Measurements from ENCODE around the gene MT1F.

The MT1F gene

DNA sequence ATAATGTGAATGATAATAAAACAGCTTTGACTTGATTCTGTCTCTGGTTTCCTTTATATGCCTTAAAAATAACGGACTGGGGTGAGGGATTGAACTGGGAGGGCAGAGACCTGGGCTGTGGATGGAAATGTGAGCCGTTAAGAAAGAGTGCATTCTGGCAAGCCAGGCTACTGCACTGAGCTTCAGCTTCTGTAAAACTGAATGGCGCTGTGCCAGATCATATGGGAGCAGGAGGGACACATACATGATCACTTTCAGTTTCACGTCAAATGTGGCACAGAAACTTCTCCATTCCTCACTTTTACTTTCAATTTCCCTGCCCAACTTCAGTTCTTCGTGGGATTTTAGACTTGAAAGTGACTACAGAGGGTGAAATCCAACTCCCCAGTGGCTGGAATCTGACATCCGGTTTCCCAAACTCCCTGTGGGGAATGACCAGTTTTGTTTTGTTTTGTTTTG is 48.3 kb upstream of the MT1F start:
- no peak for TF ChIP-seq CTCF (IDR thresholded peaks at IDR 0.05; ENCODE audit: insufficient read depth, low read length)
- peak; percentile 64 for TF ChIP-seq POLR2AphosphoS5 (IDR thresholded peaks at IDR 0.05; ENCODE audit: low read depth)
- no peak for TF ChIP-seq GABPA (IDR thresholded peaks at IDR 0.05; ENCODE audit: low read depth)
- TF ChIP-seq REST (IDR thresholded peaks at IDR 0.05; ENCODE audit: insufficient replicate concordance, low read depth), result no peak
- no peak for TF ChIP-seq SPI1 (IDR thresholded peaks at IDR 0.05; ENCODE audit: borderline replicate concordance, low read depth)
- Histone ChIP-seq H3K27ac (replicated peaks) (peak overlapping the region; percentile 69), H3K27me3 (ENCODE audit: insufficient read depth, poor library complexity, severe bottlenecking) (no peaks in the 10 kb centered on the region), H3K4me3 (replicated peaks; ENCODE audit: insufficient read depth, low read length) (peak overlapping the region; percentile 60)
- peak in 1 of 2 experiments; percentile 95 for DNase-seq (ENCODE audit: low read depth in 1 of 2, low spot score in 1 of 2)

DNA sequence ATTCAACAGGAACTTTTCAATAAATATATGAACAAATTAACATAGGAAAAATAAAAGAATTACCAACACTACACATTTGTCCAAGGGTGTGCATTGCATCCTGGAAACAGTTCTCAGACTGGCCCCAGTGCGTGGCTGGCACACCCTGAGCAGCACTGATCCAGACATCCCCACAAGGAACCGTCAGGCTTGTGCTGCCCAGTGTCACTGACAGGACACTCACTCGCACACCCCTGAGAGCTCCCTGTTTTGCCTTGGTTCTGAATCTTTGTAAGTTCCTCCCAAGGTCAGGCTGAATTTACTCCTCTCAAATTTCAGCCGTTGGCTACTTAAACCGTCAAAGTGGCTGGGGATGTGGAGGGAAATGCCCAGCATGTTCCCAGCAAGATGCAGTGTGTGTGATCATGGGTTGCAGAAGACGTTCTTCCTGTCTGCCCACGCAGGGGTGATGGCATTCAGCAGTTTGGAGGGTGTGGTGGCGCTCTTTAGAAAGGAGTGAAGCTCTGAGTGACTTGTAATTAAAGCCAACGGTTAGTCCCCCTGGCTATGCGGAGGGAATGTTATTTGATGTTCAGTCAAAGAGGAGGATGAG is 47.6 kb upstream of the MT1F start:
- Histone ChIP-seq H3K27ac (replicated peaks) (peak overlapping the region; percentile 69), H3K27me3 (ENCODE audit: insufficient read depth, poor library complexity, severe bottlenecking) (no peaks in the 10 kb centered on the region), H3K4me3 (replicated peaks; ENCODE audit: insufficient read depth, low read length) (no peak overlapping the region)
- no peak for TF ChIP-seq GABPA (IDR thresholded peaks at IDR 0.05; ENCODE audit: low read depth)
- TF ChIP-seq POLR2AphosphoS5 (IDR thresholded peaks at IDR 0.05; ENCODE audit: low read depth), result peak; percentile 45; the same call in 1 of the 2 replicates
- peak in 1 of 2 experiments; percentile 57 for DNase-seq (ENCODE audit: low read depth in 1 of 2, low spot score in 1 of 2)

DNA sequence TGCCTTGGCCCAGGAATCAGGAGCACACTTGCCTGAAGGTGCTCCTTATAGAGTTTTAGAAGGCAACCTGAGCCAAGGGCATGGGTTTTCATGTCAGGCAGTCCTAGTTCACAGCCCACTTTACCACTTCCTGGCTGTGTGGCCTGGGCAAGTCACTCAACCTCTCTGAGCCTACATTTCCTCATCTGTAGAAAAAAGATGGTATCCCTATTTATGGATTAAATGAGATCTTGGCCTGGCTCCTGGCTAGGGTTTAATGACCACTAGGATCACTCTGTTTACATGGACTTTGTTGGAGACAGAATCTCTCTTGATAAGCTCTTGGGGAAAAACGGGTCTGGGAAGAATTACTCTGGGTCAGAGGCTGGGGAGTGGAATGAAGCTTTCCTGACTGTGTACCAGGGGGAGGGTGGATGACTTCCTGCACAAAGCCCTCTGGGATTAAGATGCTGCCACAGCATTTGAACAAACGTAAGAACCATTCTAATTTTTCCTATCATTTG is 47.1 kb upstream of the MT1F start:
- TF ChIP-seq CTCF (IDR thresholded peaks at IDR 0.05; ENCODE audit: insufficient read depth, low read length) (no peak), REST (IDR thresholded peaks at IDR 0.05; ENCODE audit: insufficient replicate concordance, low read depth) (no peak), GABPA (IDR thresholded peaks at IDR 0.05; ENCODE audit: low read depth) (no peak)
- no peaks in the 10 kb centered on the region for H3K27me3 ChIP-seq (ENCODE audit: insufficient read depth, poor library complexity, severe bottlenecking)
- no peak for DNase-seq (ENCODE audit: low read depth in 1 of 2, low spot score in 1 of 2)
- H3K4me3 ChIP-seq (replicated peaks; ENCODE audit: insufficient read depth, low read length), result no peak overlapping the region
- H3K27ac ChIP-seq (replicated peaks), result no peak overlapping the region; the same call in 1 of the 2 replicates

DNA sequence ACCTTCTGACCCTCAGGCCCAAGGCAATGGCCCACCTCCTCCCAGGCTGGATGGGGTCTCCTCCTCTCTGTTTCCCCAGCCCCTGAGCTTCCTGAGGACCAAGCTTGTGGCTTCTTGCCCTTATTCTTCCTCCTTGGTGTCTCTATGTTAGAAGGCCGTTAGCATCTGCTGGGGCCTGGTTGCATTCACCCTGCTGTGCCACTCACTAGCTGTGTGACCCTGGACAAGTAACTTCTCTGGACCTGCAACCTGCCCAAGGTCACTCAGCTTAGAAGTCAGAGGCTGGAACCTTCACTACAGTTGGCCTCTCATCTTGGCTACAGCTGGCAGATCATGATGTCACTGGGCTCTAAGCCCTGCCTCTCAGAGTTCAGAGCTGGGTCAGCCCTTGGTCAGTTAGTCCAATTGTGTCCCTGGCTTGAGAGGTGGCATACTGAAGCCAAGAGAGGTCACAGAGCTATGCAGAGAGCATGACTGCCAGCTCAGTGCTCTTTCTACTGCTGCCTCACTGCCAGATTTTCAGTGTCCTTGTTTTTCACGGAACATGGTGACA is 46.4 kb upstream of the MT1F start:
- DNase-seq (ENCODE audit: low read depth in 1 of 2, low spot score in 1 of 2), result no peak
- H3K4me3 ChIP-seq (replicated peaks; ENCODE audit: insufficient read depth, low read length), result no peak overlapping the region
- TF ChIP-seq CTCF (IDR thresholded peaks at IDR 0.05; ENCODE audit: insufficient read depth, low read length), result no peak
- TF ChIP-seq POLR2AphosphoS5 (IDR thresholded peaks at IDR 0.05; ENCODE audit: low read depth), result no peak
- no peak for TF ChIP-seq SPI1 (IDR thresholded peaks at IDR 0.05; ENCODE audit: borderline replicate concordance, low read depth)
- TF ChIP-seq REST (IDR thresholded peaks at IDR 0.05; ENCODE audit: insufficient replicate concordance, low read depth), result no peak
- no peak for TF ChIP-seq GABPA (IDR thresholded peaks at IDR 0.05; ENCODE audit: low read depth)
- no peaks in the 10 kb centered on the region for H3K27me3 ChIP-seq (ENCODE audit: insufficient read depth, poor library complexity, severe bottlenecking)
- no peak overlapping the region for H3K27ac ChIP-seq (replicated peaks)

Data from HL-60 (cell line).